ENCODE measurements around the gene ZIC2.
"Not testable (repeated sequence)": the region's sequence is repeated elsewhere in the genome, so short reads cannot be mapped to it uniquely, and the experiment has no call there.

ZIC2 gene

GRCh38 chr13:100014621-100015020, 33.0 kb downstream of the ZIC2 start:
- no peak for DNase-seq (ENCODE audit: low spot score)

GRCh38 chr13:100019780-100020356, 38.3 kb downstream of the ZIC2 start:
- no peak for DNase-seq (ENCODE audit: low spot score)

- no peak for DNase-seq (ENCODE audit: low spot score)
Measured at GRCh38 chr13:100022798-100023197, 41.2 kb downstream of the ZIC2 start.

GRCh38 chr13:100024023-100024422, 42.4 kb downstream of the ZIC2 start:
- no peak for DNase-seq (ENCODE audit: low spot score)

- DNase-seq (ENCODE audit: low spot score) = no peak
Measured at GRCh38 chr13:100029933-100030332, 48.3 kb downstream of the ZIC2 start.

GRCh38 chr13:100032642-100033041, 51.1 kb downstream of the ZIC2 start:
- DNase-seq (ENCODE audit: low spot score) = not testable (repeated sequence)

- DNase-seq (ENCODE audit: low spot score) = no peak
Measured at GRCh38 chr13:100035936-100036335, 54.4 kb downstream of the ZIC2 start.

Data from SK-N-DZ (cell line).